Transverse colon (tissue), 4 donors: Measurements from ENCODE around the gene OR2V1. TPM values are rescaled to one million over a fixed set of nuclear protein-coding genes. Genes with fewer than 3 reads are reported as not detected.
"Not testable (repeated sequence)": the region's sequence is repeated elsewhere in the genome, so short reads cannot be mapped to it uniquely, and the experiment has no call there.

ENCODE experiments used
- DNase-seq: peaks from one replicate; pipeline ENCODE4 v3.0.0-alpha.2; 2019
- H3K27ac ChIP-seq, 4 donors: fragments of 200-600 bp; sonication (generic); 2 replicates each; pipeline ENCODE4 v1.5.1; 2016 to 2018; ENCODE audit warnings: inconsistent platforms in 4 of 4
- H3K27me3 ChIP-seq: fragments of 200-600 bp; sonication (generic); 2 replicates; pipeline ENCODE4 v1.5.1; 2017; ENCODE audit warnings: inconsistent platforms
- H3K36me3 ChIP-seq, 4 donors: fragments of 200-600 bp; sonication (generic); 2 replicates each; pipeline ENCODE4 v1.5.1; 2017 to 2019; ENCODE audit warnings: inconsistent platforms in 4 of 4
- H3K4me1 ChIP-seq, 4 donors: fragments of 200-600 bp; sonication (generic); 2 replicates each; pipeline ENCODE4 v1.5.1; 2017 to 2020; ENCODE audit warnings: inconsistent platforms in 4 of 4
- H3K4me3 ChIP-seq, 4 donors: fragments of 200-600 bp; sonication (generic); 1 replicate in 1 of 4; 2 replicates in 3 of 4; pipeline versions ENCODE4 v1.5.1 to v1.6.1; 2017 to 2019; ENCODE audit warnings: inconsistent platforms in 4 of 4
- H3K9me3 ChIP-seq, 2 donors: fragments of 200-600 bp; sonication (generic); 2 replicates each; pipeline ENCODE4 v1.5.1; 2017 to 2019; ENCODE audit warnings: inconsistent platforms in 2 of 2
- CTCF ChIP-seq, 5 experiments: fragments of 200-600 bp in 3 of 5; fragments of 450-650 bp in 2 of 5; sonication (generic) in 3 of 5; IDR thresholded peaks; 1 replicate in 2 of 5; 2 replicates in 3 of 5; pipeline ENCODE4 v1.5.1; 2016 to 2017; ENCODE audit warnings: antibody characterized with exemption in 5 of 5, inconsistent platforms in 3 of 5, mild to moderate bottlenecking in 2 of 5, moderate library complexity in 1 of 5
- EP300 ChIP-seq: sonication (generic); formaldehyde crosslinking; IDR thresholded peaks from one replicate; pipeline ENCODE4 v1.6.1; 2017; ENCODE audit warnings: antibody characterized with exemption, low read depth
- POLR2A ChIP-seq: fragments of 450-650 bp; IDR thresholded peaks from one replicate; pipeline ENCODE4 v1.6.1; 2016; ENCODE audit warnings: antibody characterized with exemption, mild to moderate bottlenecking, moderate library complexity
- POLR2AphosphoS5 ChIP-seq, 3 donors: sonication (generic); formaldehyde crosslinking; IDR thresholded peaks; one replicate each; pipeline ENCODE4 v1.6.1; 2016; ENCODE audit warnings: antibody characterized with exemption in 3 of 3
- WGBS, 2 donors: methylation state at CpG; one replicate each; pipeline ENCODE4 v1.1.5; 2018; ENCODE audit warnings: low coverage in 1 of 2; 5-methylcytosine and 5-hydroxymethylcytosine counted together
- in situ Hi-C, 4 donors: fragments of 200-750 bp; cut with MboI; loops; one replicate each; pipeline versions ENCODE4 v1.15.0 to v1.15.1; 2017; ENCODE audit warnings: low sequenced_read_pairs in 3 of 4, low pct_ligation_motif_present in 1 of 4, low pct_unique_long_range_greater_than_20kb in 1 of 4
- intact Hi-C: fragments of 100-400 bp; cut with DNase I; formaldehyde crosslinking; loops from one replicate; pipeline ENCODE4 v1.15.1; 2023; ENCODE audit warnings: low total_unique reads
- total RNA-seq, 4 donors: library from RNA; depleted of rRNA; stranded (reverse); fragments of >200 nt; gene quantifications; one replicate each; pipeline ENCODE4 v1.1.0, GENCODE V29; 2016

Gene OR2V1
- total RNA-seq, 4 donors from 2014 or later: not detected

GRCh38 chr5:181173027-181173419, 42.1 kb upstream of the OR2V1 start:
- intact Hi-C loops (no loop called here), in situ Hi-C loops (no loop called here)
- Histone ChIP-seq H3K4me3 (no peak overlapping the region), H3K36me3 (no peaks in the 10 kb centered on the region), H3K4me1 (peaks cover 0 to 20% (median 12%) of the 10 kb centered on the region in 4 donors), H3K27me3 (peaks cover 89% of the 10 kb centered on the region), H3K27ac (no peak overlapping the region), H3K9me3 (no peaks in the 10 kb centered on the region)
- no peak for TF ChIP-seq POLR2AphosphoS5 (IDR thresholded peaks at IDR 0.05)
- no peak for TF ChIP-seq EP300
- peak in 2 of 5 experiments; percentile 13 to 16 for TF ChIP-seq CTCF (IDR thresholded peaks at IDR 0.05)
- no peak for TF ChIP-seq POLR2A
- 13% methylated on average over 11 of the region's 11 CpGs for WGBS, 2 donors
- no peak for DNase-seq

- no peak for DNase-seq
- Histone ChIP-seq H3K27me3 (peaks cover 93% of the 10 kb centered on the region), H3K4me1 (peaks cover 0 to 20% (median 12%) of the 10 kb centered on the region in 4 donors), H3K36me3 (no peaks in the 10 kb centered on the region), H3K4me3 (no peak overlapping the region), H3K9me3 (no peaks in the 10 kb centered on the region), H3K27ac (no peak overlapping the region)
- in situ Hi-C loops: no loop called here
- intact Hi-C loops: no loop called here
- TF ChIP-seq CTCF (IDR thresholded peaks at IDR 0.05) (no peak), POLR2A (no peak), EP300 (no peak), POLR2AphosphoS5 (IDR thresholded peaks at IDR 0.05) (no peak)
- 28 to 41% methylated on average over 2 to 3 of the region's 3 CpGs for WGBS, 2 donors
Measured at GRCh38 chr5:181171782-181172181, 40.8 kb upstream of the OR2V1 start.

GRCh38 chr5:181170996-181171395, 40.0 kb upstream of the OR2V1 start:
- DNase-seq: no peak
- Histone ChIP-seq H3K4me3 (no peak overlapping the region), H3K4me1 (peaks cover 0 to 20% (median 12%) of the 10 kb centered on the region in 4 donors), H3K36me3 (no peaks in the 10 kb centered on the region), H3K9me3 (no peaks in the 10 kb centered on the region), H3K27me3 (peaks cover 100% of the 10 kb centered on the region), H3K27ac (no peak overlapping the region)
- intact Hi-C loops: no loop called here
- TF ChIP-seq POLR2AphosphoS5 (IDR thresholded peaks at IDR 0.05) (no peak), EP300 (no peak), POLR2A (no peak), CTCF (IDR thresholded peaks at IDR 0.05) (no peak)
- WGBS, 2 donors: 27 to 42% methylated on average over 5 to 6 of the region's 6 CpGs
- in situ Hi-C loops: no loop called here

- Histone ChIP-seq H3K4me3 (no peak overlapping the region), H3K27ac (no peak overlapping the region), H3K9me3 (no peaks in the 10 kb centered on the region), H3K27me3 (peaks cover 100% of the 10 kb centered on the region), H3K4me1 (peaks cover 0 to 20% (median 12%) of the 10 kb centered on the region in 4 donors), H3K36me3 (no peaks in the 10 kb centered on the region)
- no peak for DNase-seq
- in situ Hi-C loops (no loop called here), intact Hi-C loops (no loop called here)
- TF ChIP-seq POLR2AphosphoS5 (IDR thresholded peaks at IDR 0.05) (no peak), POLR2A (no peak), CTCF (IDR thresholded peaks at IDR 0.05) (no peak), EP300 (no peak)
- WGBS, 2 donors: 19 to 23% methylated on average over 10 to 33 of the region's 33 CpGs
Measured at GRCh38 chr5:181170237-181170825, 39.4 kb upstream of the OR2V1 start.

GRCh38 chr5:181169459-181170236, 38.7 kb upstream of the OR2V1 start:
- H3K36me3 ChIP-seq, intact Hi-C loops, H3K27ac ChIP-seq, H3K9me3 ChIP-seq, DNase-seq, H3K4me3 ChIP-seq, in situ Hi-C loops: not testable (repeated sequence)
- Histone ChIP-seq H3K27me3 (peaks cover 100% of the 10 kb centered on the region), H3K4me1 (peaks cover 0 to 20% (median 12%) of the 10 kb centered on the region in 4 donors)
- WGBS, 2 donors: 16 to 17% methylated on average over 5 to 49 of the region's 50 CpGs
